Mucosa of descending colon (tissue), 3 donors: ENCODE data around the gene CRTAP. TPM values are rescaled to one million over a fixed set of nuclear protein-coding genes. Genes with fewer than 3 reads are reported as not detected.
A peak's percentile ranks its signal among the peaks of the same experiment; 100 is the strongest.

Experiments
- ATAC-seq: fragments of 200-7000 bp; cut with Tn5 transposase; one replicate; pipeline ENCODE4 v1.9.1; 2020; ENCODE audit warnings: mild to moderate bottlenecking, moderate library complexity
- DNase-seq, 3 donors: peaks; one replicate each; pipeline ENCODE4 v3.0.0-alpha.2; 2020
- H3K36me3 ChIP-seq: fragments of 200-600 bp; one replicate; pipeline ENCODE4 v1.8.0; 2021; ENCODE audit warnings: low read depth, mild to moderate bottlenecking
- H3K4me1 ChIP-seq: fragments of 200-600 bp; one replicate; pipeline ENCODE4 v1.8.0; 2021; ENCODE audit warnings: low read depth, mild to moderate bottlenecking
- H3K4me3 ChIP-seq: fragments of 200-600 bp; one replicate; pipeline ENCODE4 v1.8.0; 2021; ENCODE audit warnings: mild to moderate bottlenecking
- H3K9me3 ChIP-seq: fragments of 200-600 bp; one replicate; pipeline ENCODE4 v1.8.0; 2021; ENCODE audit warnings: mild to moderate bottlenecking
- CTCF ChIP-seq: fragments of 200-600 bp; IDR thresholded peaks from one replicate; pipeline ENCODE4 v1.8.0; 2022; ENCODE audit warnings: antibody characterized with exemption, mild to moderate bottlenecking
- intact Hi-C, 2 donors: fragments of 100-400 bp; cut with DNase I in 1 of 2; cut with micrococcal nuclease in 1 of 2; formaldehyde crosslinking; loops; one replicate each; pipeline versions ENCODE4 v1.11.0 to v1.11.1; 2022; cut with DNase I, micrococcal nuclease
- total RNA-seq, 3 donors: library from RNA; stranded (reverse); fragmentation: NEBNext Ultra II Directional in 2 of 3; extraction: Animal tissue kit (Norgen Biotek cat#: 25700) in 2 of 3; gene quantifications; one replicate each; pipeline versions ENCODE4 v1.2.1 to v1.2.4, GENCODE V29; 2021 to 2023
- donor health status: DM: no; HTN: no; CAD: no; lungs with moderate emphysema.
- donor health status: DM: no; HTN: no; CAD: no.
- donor health status: DM: no; HTN: yes; CAD: no.

The CRTAP gene
- total RNA-seq, 3 donors from 2014 or later, result 55.0 to 269 (median 83.3) TPM

GRCh38 chr3:33124638-33125037 lies 10.8 kb downstream of the CRTAP start:
- no peak overlapping the region for H3K4me3 ChIP-seq

GRCh38 chr3:33125840-33126239 lies 12.0 kb downstream of the CRTAP start:
- no peak for TF ChIP-seq CTCF
- no peaks in the 10 kb centered on the region for H3K4me1 ChIP-seq
- H3K36me3 ChIP-seq, result no peaks in the 10 kb centered on the region
- DNase-seq (no peak), ATAC-seq (no peak)
- intact Hi-C loops, result no loop called here
- no peaks in the 10 kb centered on the region for H3K9me3 ChIP-seq
- H3K4me3 ChIP-seq, result no peak overlapping the region

More at GRCh38 chr3:33124638-33125037, 10.8 kb downstream of the CRTAP start:
- ATAC-seq (no peak), DNase-seq (no peak)
- Histone ChIP-seq H3K9me3 (no peaks in the 10 kb centered on the region), H3K4me1 (no peaks in the 10 kb centered on the region), H3K36me3 (no peaks in the 10 kb centered on the region)
- intact Hi-C loops, result no loop called here
- no peak for TF ChIP-seq CTCF

- no peaks in the 10 kb centered on the region for H3K4me1 ChIP-seq
- no peak for TF ChIP-seq CTCF
- intact Hi-C loops, result no loop called here
- ATAC-seq (no peak), DNase-seq (no peak)
- H3K9me3 ChIP-seq, result no peaks in the 10 kb centered on the region
- H3K36me3 ChIP-seq, result no peaks in the 10 kb centered on the region
- no peak overlapping the region for H3K4me3 ChIP-seq
These were observed 14.9 kb downstream of the CRTAP start for GRCh38 chr3:33128706-33129105.

- intact Hi-C loops, result loop anchor here (5.0 kb wide), 1 partner anchor 242 kb away; no protein-coding TSS in a partner anchor
- Histone ChIP-seq H3K4me3 (no peak overlapping the region), H3K36me3 (no peaks in the 10 kb centered on the region), H3K9me3 (no peaks in the 10 kb centered on the region), H3K4me1 (no peaks in the 10 kb centered on the region)
- no peak for ATAC-seq
- no peak for DNase-seq
- TF ChIP-seq CTCF, result no peak
These were observed 16.3 kb downstream of the CRTAP start for GRCh38 chr3:33130144-33130543.

- no peaks in the 10 kb centered on the region for H3K4me1 ChIP-seq
- ATAC-seq (peak; percentile 83), DNase-seq (peak in 1 of 3 donors; percentile 68)
- no peaks in the 10 kb centered on the region for H3K36me3 ChIP-seq
- intact Hi-C loops, result loop anchor here (5.0 kb wide), 1 partner anchor 241 kb away; no protein-coding TSS in a partner anchor
- TF ChIP-seq CTCF, result peak; percentile 48
- no peaks in the 10 kb centered on the region for H3K9me3 ChIP-seq
- H3K4me3 ChIP-seq, result no peak overlapping the region
These were observed 17.7 kb downstream of the CRTAP start for GRCh38 chr3:33131331-33132018.
